Femur (tissue), 1 donor: ENCODE results near the gene FBN2.
"Not testable (repeated sequence)": the region's sequence is repeated elsewhere in the genome, so short reads cannot be mapped to it uniquely, and the experiment has no call there.

Source experiments
- DNase-seq: peaks from one replicate; pipeline ENCODE4 v3.0.0-alpha.2; 2017

FBN2 gene

GRCh38 chr5:128532776-128533175 is 5.3 kb downstream of the FBN2 start:
- no peak for DNase-seq

DNA sequence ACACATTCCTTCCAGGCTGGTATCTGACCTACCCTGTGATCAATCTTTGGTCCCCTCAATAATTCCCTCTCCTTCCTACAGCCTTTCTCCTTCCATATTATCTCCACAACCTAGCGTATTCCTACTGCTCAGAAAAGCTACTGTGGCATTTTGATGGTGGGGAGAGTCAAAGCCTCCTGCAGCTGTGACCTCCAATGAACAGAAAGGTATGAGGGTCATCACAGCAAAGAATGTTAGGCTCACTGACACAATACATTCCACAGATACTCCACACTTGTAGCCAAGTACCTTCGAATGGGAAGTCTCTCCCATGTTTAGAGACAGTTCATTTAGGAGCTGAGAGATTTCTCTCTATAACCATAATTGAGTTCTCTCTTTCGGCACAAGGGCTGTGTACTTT is 5.9 kb downstream of the FBN2 start:
- no peak for DNase-seq

GRCh38 chr5:128528637-128529255 is 9.3 kb downstream of the FBN2 start:
- DNase-seq, result no peak

GRCh38 chr5:128528126-128528525 is 9.9 kb downstream of the FBN2 start:
- no peak for DNase-seq

DNA sequence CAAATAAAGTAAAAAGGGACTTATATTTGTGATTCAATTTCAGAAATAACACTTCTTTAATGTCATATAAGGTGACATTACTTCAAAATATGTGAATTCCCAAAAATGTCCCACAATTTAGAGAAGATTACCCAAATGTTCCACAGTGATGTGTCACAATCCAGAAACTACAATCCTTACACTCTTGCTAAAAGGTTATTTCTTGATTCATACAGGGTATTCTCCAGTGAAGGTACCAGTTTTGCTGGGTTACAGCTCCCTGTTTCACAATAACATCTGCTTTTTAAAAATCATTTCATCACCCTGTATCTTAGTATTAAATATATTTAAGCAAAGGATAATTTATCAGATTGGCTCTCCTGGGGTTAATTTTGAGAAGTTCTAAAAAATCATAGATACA is 11.0 kb downstream of the FBN2 start:
- DNase-seq, result no peak

GRCh38 chr5:128522336-128522735 is 15.7 kb downstream of the FBN2 start:
- no peak for DNase-seq

DNA sequence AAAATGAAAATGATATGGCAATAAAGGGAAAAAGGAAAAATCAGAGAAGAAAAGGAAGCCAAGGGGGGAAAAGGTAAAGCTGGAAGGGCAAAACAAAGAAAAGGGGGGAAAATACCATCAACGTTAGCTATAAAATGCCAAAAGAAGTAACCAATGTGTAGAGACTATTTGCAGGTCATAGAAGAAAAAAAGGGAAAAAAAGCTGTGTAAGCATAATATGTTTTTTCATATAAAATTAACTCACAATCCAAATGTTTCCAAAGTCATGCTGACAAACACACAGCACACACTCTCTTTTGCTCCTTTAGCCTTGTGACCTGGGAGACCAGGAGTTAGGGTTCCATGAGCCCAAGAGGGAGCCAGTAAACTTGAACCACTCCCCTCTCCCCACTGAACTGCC is 18.2 kb downstream of the FBN2 start:
- no peak for DNase-seq

- no peak for DNase-seq
Measured at GRCh38 chr5:128516978-128517377, 21.1 kb downstream of the FBN2 start.

DNA sequence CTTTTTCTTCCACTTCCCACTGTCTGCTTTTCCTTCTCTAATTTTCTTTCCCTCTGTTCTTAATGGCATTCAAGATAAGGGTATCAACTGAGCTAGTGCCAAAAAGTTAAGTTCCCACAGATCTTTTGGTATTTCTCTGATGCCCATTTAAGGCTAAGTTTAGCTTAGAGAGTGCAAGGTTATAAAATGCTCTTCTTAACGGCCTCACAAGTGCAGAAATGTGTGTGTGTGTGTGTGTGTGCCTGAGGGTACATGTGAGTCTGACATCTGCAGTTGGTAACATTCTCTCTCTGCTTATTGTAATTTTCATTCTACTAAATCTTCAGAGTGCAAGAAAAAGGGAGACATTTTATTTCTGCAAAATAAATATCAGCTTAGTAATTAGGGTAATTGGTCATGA is 24.2 kb downstream of the FBN2 start:
- no peak for DNase-seq

- DNase-seq, result no peak
Measured at GRCh38 chr5:128512894-128513293, 25.2 kb downstream of the FBN2 start.

GRCh38 chr5:128506643-128507042 is 31.4 kb downstream of the FBN2 start:
- no peak for DNase-seq

DNA sequence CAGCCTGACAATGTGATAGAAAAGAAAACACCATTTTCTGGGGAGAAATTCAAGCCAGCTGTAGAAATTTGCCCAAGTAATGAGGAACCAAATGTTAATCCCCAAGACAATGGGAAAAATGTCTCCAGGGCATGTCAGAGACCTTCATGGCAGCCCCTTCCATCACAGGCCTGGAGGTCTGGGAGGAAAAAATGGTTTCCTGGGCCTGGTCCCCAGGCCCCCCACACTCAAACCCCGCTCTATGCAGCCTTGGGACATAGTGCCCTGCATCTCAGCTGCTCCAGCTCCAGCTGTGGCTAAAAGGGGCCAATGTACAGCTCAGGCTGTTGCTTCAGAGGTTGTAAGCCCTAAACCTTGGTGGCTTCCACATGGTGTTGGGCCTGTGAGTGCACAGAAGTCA is 34.3 kb downstream of the FBN2 start:
- not testable (repeated sequence) for DNase-seq

GRCh38 chr5:128498844-128499455 is 39.1 kb downstream of the FBN2 start:
- DNase-seq, result no peak

GRCh38 chr5:128494516-128494915 is 43.5 kb downstream of the FBN2 start:
- DNase-seq, result no peak

- DNase-seq, result no peak
Measured at GRCh38 chr5:128493657-128494329, 44.3 kb downstream of the FBN2 start.

- DNase-seq, result no peak
Measured at GRCh38 chr5:128491291-128491690, 46.8 kb downstream of the FBN2 start.

DNA sequence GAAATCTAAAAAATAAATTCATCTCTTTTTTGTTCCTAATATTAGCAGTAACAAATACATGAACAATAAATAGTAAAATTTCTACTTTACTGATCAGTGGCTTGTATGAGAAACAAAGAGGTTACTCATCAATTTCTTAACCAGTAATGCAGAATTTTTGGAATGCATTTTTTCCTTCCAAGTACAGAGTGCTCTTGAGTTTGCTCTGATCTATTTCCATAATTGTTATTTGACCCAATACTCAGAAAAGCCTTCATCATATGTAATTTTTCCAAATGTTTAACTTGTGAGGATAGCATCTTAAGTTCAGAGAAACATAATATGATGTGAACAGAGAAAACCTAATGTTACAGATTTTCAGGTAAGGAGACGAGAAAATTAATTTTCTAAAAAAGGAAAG is 47.3 kb downstream of the FBN2 start:
- DNase-seq, result no peak

DNA sequence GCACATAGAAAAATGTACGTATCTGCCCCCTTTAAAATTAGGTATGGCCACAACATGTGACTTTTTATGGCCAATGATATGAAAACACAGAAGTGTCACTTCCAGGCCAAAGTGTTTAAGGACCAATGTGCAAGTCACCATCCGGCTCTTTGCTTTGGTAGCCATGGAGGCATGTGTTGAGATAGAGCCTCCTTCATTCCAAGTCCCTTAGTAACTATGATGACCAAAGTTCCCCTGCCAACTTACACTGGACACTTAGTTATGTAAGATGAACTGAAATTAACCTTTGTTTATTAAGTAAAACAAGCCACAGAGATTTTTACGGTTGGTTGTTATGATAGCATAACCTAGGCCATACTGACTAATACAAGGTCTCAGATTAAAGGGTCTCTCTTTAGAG is 51.0 kb downstream of the FBN2 start:
- no peak for DNase-seq

DNA sequence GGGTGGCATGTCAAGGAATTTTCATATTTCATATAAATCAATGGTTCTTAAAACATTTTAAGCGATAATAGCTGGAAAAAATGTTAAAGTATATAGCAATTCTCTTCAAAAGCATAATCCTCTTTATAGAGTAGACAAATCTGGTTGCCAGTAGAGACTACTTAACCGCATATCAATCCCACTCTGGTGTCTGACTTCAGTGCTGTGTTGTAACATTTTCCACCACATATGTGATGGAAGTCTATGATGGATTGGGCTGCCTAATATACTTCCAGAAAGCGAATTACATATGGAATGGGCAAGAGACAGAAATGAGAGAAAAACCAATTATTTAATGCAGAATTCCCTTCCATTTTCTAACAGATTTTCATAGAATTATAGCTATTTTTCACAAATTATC is 54.3 kb downstream of the FBN2 start:
- no peak for DNase-seq

DNA sequence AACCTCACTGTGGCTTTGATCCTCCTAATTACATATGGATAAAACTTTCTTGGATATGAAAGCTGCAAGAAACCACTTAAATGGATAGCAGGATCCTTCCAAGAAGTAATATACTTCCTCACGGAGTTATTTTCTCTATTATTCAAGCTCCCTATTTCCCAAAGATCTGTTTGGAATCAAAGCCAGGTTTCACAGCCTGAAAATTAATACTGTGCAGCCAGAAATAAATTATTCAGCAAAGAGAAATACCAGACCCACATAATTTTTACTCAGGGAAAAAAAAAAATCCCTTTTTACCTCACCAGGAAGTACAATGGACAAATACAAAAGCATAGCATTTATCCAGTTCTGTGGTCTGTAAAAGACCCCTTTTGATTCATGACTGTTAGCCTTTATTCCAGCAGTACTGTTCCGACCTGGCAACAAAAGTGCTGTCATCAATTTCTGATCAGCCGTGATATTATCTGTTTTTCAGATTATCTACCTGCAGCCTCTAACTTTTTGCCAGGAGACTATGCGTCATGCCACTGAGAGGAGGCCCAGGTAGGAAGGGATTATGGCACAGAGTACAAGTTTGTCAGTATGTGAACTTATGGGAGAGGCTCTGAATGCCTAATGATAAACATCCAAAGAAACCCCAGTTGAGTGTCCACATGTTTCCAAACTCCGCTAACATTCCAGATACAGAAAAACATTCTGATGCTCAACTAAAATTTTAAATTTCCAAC is 57.0 kb downstream of the FBN2 start:
- peak; percentile 55 for DNase-seq

- no peak for DNase-seq
Measured at GRCh38 chr5:128480158-128480557, 57.9 kb downstream of the FBN2 start.

GRCh38 chr5:128478386-128479368 is 59.4 kb downstream of the FBN2 start:
- no peak for DNase-seq

- DNase-seq, result no peak
Measured at GRCh38 chr5:128477944-128478343, 60.1 kb downstream of the FBN2 start.
